Body of pancreas (tissue), 4 donors: Measurements from ENCODE around the gene RAB1A.

Experiments used
- CTCF ChIP-seq, 7 experiments: fragments of 450-650 bp in 4 of 7; fragments of 200-600 bp in 3 of 7; sonication (generic) in 3 of 7; IDR thresholded peaks; one replicate each; pipeline ENCODE4 v1.5.1; 2016 to 2019; ENCODE audit warnings: antibody characterized with exemption in 7 of 7
- POLR2A ChIP-seq, 3 donors: fragments of 450-650 bp; IDR thresholded peaks; one replicate each; pipeline ENCODE4 v1.6.1; 2016; ENCODE audit warnings: antibody characterized with exemption in 3 of 3, mild to moderate bottlenecking in 2 of 3

GRCh38 chr2:65175894-65176530 is 46.1 kb upstream of the RAB1A start:
- TF ChIP-seq POLR2A (IDR thresholded peaks at IDR 0.05) (no peak), CTCF (IDR thresholded peaks at IDR 0.05) (no peak)
